ENCODE data around the gene DOK6.

GRCh38 chr18:69490813-69491212, 90.1 kb downstream of the DOK6 start:
- TF ChIP-seq CTCF (conservative IDR thresholded peaks at IDR 0.05; ENCODE audit: low read depth, low read length) (no peak), EZH2 (IDR thresholded peaks at IDR 0.05; ENCODE audit: low read length, unreplicated experiment) (no peak), EZH2phosphoT487 (IDR thresholded peaks at IDR 0.05; ENCODE audit: borderline replicate concordance, low read length) (no peak)
